HG02571 (cell line): Measurements from ENCODE around the gene FDXACB1.

Source experiments
- ATAC-seq: cut with Tn5 transposase; IDR thresholded peaks from one replicate; pipeline ENCODE4 v1.9.1; 2021; ENCODE audit warnings: mild to moderate bottlenecking, moderate library complexity; ENCODE audit not compliant: unreplicated experiment

Gene FDXACB1

DNA sequence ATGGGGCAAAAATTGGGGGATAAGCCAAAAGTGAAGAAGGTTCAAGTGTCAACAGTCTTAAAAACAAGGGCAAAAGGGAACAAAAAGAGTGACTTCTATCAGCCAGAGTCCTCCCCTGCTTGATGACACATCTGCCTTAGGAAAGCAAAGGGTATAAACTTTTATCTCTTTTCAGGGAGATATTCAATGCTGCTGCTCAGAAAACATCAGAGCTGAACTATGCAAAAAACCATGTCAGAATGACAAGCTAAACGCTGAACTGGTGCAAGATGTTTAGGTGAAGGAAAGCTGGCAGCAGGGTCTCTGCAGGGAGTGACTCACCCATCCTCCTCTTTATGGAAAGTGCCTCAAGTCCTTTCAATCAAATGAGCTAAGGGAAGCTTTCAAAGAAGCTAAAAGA, 32.3 kb downstream of the FDXACB1 start:
- ATAC-seq = no peak

DNA sequence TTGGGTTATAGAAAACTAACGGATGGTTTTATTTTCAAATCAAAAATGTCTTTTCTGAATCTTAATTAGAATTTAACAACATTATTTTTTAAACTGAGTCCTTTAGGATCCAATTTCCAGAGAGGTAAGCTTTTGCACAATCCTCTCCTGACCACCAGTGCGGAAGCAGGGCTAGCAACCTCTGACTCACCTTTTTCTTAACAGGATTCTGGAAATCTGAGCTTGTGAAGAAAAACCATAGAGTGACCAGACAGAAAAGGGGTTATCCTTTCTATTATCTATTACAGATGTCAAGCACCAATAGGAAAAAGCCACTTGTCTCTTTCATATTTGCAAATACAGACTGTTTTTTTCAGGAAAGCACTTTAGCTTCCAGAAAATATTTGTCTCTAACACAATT, 32.9 kb downstream of the FDXACB1 start:
- ATAC-seq = no peak

DNA sequence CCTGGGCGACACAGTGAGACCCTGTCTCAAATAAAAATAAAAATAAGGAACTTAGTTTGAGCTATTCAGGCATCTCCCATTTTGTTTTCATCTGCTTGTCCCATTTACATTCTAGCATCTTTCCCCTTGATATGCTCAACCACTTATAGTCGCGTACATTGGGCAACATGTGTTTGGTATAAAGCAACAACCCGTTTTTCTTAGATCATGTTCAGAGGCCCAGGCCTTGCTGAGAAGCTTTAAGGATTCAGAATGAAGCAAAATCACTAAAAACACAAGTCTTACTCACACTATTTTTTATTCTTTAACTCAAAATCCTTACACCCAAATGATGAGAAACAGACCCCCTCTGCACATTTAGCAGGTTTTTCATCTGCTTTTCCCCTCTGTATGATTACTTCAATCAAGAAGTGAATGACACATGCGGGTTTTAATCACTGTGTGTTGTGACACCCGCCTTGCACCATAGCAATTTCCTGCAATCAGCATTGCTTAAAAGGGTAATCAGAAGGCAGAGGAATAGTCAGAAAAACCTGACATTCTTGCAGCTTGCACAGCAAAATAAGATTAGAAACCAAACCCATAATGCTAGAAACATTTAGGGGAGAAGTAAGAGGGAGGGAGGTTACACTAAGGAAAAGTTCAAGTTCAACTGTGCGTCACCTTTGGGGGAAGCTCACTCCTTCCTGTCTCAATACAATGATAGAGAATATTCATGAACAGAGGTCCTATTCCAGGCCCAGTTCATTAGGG, 33.5 kb downstream of the FDXACB1 start:
- ATAC-seq = no peak

DNA sequence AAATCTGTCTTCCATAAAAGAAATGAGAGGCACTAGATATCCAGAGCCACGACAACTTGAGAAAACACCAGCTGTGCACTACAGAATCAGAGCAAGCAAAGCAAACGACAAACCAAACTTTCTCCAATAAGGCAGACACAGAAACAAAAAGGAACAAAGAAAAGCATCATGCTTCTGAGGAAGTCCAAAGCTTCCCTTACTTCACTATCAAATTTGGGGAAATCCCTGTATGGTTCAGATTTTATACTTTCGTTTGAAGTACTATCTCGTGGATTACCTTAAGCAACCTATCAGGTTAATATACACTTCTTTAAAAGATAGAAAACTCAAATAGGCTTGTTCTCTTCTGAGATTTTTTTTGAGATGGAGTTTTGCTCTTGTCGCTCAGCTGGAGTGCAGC, 35.3 kb downstream of the FDXACB1 start:
- no peak for ATAC-seq

DNA sequence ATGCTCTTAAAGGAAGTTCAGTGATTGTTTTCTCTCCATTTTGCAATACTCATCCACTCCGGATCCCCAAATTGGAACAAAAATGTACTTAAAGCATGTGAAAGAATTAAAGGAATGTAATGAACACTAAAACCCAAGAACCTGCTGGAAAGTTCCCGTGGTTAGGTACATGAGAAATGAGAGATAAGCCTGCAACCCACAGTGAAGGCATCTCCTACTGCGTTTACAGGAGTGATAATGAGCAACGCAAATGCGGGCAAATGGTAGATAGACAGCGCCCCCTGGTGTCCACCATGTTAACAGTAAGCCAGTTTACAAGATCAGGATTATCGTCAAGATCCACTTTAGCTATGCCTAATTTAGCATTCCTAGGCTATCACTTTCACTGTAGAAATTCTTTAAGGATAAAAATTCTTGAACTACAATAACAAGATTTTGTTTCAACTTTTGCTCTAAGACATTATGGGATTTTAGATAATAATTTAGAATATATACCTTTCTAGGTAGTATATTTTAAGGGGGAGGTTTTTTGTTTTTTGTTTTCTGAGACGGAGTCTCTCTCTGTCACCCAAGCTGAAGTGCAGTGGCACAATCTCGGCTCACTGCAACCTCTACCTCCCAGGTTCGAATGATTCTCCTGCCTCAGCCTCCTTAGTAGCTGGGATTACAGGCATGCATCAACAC, 37.5 kb downstream of the FDXACB1 start:
- ATAC-seq = no peak

DNA sequence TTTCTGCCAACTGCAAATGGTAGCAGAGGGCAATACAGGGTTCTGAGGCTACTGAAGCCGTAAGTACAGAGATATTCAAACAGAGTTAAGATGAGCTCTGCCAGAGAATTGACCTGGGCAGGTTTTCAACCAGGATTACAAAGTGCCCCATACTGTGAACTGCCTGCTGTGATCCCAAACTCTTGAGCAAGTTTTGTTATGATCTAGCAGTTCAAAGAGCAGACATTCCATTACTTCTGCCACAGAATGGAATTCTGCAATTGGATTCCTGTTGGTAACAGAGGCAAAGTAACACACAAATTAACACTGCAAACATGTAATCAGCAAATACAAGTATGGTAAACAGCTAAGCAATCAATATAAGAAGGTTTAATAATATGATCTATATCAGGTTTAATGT, 38.8 kb downstream of the FDXACB1 start:
- no peak for ATAC-seq

DNA sequence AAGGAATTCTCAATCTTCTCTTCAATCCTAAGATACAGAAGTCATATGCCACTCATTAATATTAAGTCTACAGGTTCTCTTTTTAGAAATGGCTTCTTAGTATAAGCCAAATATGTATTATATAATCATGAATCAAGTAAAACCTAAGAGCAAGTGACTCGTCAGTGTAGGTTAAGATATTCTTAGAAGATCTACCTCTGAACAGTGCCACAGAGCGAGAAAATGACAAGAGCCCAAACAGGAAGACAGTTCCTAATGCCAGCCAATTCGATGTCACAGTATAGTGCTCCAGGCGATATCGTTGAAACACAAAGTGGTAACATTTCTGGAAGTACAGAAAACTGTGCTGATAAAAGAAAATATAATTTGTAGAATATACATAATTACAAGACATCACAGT, 40.9 kb downstream of the FDXACB1 start:
- ATAC-seq = no peak

DNA sequence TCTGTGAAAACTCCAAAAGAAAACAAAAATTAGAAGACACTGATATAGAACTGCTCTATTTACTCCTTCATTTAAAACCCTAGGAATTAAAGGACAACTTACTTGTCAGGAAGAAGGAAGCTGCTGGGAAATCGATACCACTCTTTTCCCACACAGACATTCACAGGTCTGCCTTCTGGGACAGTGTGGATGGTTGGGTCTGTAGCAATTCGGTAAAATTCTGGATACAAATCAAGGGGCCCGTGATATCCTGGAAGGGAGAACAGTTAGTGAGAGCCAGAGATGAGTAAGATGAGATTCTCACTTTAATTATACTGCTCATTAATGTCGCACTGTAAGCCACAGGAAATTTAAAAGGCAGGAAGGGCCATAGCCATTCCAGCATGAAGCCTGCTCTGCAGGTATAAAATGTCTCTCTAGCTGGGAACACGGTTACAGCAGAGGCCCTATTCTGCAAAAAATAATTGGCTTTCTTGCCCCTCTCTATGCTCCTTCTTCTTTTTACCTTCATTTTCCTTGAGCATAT, 41.5 kb downstream of the FDXACB1 start:
- no peak for ATAC-seq

DNA sequence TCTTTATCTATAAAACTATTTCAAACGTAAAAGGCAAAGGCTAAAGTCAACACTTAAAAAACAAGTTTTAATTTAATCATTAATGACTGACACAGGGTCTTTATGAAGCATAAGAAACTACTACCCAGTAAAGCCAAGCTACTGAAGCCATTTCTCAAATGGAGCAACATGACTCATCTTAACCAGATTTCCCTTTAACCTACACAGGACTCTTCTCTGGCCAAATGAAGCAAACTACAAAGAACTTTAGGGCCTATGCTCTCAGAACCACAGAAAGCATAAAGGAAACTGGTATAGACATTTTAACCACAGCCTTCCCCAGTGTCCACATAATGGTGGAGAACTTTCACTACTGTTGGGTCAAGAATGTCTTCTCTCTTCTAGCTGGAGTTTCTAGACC, 42.2 kb downstream of the FDXACB1 start:
- no peak for ATAC-seq

DNA sequence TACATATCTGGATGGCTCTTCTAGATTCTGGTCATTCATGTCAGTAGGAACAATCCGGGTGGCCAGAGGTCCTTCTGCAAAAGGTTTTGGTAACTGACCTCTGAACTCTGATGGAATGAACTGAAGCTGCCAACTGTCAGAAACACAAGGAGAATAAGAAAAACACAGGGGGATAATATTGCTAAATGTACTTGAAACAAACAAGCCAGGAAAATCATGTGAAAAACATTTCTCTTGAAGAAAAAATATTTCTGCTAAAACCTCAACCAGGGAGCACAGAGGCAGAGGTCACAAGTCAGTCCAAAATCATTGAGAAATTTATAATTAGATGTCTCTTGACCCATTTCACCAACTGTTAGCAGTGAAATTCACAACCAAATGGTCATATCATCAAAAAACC, 42.8 kb downstream of the FDXACB1 start:
- ATAC-seq = no peak

DNA sequence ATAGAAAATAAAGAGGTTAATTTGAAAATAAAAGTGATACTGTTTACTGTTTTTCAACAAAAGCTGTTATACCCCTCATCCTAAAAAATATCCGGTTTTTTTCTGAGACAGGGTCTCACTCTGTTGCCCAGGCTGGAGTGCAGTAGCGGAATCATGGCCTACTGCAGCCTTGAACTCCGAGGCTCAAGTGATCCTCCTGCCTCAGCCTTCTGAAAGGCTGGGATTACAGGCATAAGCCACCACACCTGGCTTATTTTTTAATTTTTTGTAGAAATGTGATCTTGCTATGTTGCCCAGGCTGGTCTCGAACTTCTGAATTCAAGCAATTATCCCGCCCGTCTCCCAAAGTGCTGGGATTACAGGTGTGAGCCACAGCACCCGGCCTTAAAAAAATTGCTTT, 43.3 kb downstream of the FDXACB1 start:
- no peak for ATAC-seq

DNA sequence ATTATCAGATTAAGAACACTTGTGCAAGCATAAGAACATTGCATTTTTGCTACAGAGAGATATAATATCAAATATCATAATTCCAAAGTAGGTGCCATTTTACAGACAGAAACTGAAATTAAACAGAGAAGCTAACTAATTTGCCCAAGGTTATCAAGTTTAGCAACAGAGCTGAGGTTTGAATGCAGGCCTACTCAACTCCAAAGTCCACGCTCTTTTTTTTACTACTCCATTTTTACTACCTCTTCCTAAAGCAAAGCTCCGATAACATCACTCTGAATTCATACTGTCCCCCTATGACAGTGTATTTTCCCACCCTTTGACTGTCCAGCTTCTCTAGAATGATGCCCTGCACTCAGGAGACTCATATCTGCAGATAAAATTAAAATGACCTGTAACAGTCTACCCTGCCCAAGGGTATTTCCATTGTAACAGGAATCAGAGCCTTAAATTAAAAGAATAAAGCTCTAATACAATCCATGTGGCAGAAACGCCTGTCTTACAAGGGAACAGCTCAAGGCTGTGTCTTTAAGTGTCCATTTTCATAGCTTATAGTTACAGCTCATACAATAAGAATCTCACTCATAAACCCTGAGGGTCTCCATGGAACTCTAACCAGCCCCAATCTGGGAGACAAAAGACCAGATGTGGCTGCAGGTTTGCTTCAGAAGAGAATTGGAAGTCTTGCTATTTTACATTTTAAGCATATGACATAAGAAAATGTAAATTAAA, 44.4 kb downstream of the FDXACB1 start:
- no peak for ATAC-seq

DNA sequence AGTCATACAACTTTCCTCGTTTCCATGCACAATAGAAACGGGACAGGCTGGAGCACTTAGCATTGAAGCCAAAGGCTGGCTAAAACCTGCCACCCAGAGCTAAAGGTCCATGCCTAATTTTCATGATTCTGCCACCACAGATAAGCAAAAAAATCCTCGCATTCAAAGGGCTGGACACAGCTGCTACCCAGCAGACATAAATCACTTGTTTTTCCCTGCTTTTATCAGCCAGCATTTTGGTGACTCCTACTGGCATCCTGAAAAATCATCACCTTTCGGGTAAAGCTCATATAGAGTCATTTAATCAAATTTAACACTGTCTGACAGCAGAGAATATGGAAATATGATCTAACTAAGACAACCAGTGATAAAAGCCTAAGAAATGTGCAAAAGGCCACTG, 45.4 kb downstream of the FDXACB1 start:
- ATAC-seq = no peak

DNA sequence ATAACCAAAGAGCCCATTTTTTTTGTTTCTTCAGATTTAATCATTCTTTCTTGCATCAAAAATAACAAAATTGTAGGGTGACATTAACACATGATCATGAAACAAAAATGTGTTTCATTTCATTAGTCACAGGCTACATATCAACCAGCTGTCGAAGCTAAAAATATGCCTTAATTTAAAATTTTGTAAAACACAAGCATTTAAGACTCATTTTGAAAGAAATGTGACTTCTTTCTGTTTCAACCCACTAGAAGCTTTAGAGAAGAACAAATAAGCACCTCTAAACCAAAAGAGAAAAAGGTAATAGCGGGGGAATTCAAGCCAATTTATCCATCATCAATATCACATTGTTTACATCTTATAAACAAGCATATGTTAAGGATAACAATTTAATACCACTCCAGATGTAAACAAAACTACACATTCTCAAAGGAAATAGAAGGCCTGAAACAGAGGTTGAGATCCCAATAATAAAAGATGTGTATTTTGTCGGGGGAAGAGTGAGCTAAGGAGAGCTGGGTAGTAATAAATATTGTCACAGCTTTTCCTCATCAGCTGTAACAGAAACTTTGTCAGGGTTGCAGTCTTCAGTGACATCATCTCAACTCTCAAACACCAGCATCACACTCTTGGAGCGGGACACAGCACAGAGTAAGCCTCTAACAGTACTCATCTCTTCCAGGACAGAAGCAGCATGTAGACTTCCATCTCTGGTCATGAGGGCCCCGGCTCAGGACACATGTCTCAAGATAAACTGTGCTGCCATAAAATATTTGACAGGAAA, 49.6 kb downstream of the FDXACB1 start:
- peak; percentile 82 for ATAC-seq

DNA sequence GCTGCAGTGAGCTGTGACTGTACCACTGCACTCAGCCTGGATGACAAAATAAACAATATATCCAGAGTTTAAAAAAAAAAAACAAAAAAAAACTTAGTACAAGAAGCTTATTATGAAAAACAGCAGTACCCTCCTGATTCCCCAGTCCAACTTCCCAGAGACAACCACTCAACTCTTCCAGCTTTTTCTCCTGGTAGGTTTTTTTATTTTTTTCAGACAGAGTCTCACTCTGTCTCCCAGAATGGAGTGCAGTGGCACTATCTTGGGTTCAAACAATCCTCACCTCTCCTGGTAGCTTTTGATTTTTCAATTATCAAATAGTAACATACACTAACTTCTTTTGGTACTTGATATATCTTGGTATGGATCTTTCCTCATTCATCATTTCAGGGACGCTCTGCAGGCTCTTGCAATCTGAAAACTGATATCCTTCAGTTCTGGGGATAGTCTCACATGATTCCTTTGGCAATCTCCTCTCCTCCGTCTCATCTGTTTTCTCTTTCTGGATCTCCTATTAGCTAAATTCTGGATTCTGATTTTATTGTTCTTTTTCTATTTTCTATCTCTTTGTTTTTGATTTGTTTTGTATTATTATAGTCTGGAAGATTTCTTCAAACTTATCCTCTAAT, 52.5 kb downstream of the FDXACB1 start:
- no peak for ATAC-seq
